SHP77 treated with DMSO at 0.1 percent for 48 hours (cell line): Measurements from ENCODE around the gene EDRF1.

Source experiments
- DNase-seq: peaks from one replicate; lab custom pipeline; 2025; lab: John Stamatoyannopoulos, UW

EDRF1 gene

GRCh38 chr10:125792342-125793300 is 73.1 kb downstream of the EDRF1 start:
- no peak for DNase-seq

GRCh38 chr10:125795128-125795527 is 75.6 kb downstream of the EDRF1 start:
- no peak for DNase-seq

- DNase-seq: no peak
Measured at GRCh38 chr10:125795637-125796190, 76.2 kb downstream of the EDRF1 start.

- DNase-seq: no peak
Measured at GRCh38 chr10:125797424-125797823, 77.9 kb downstream of the EDRF1 start.

- DNase-seq: no peak
Measured at GRCh38 chr10:125797994-125798662, 78.6 kb downstream of the EDRF1 start.

- no peak for DNase-seq
Measured at GRCh38 chr10:125799451-125800182, 80.1 kb downstream of the EDRF1 start.

GRCh38 chr10:125801574-125801973 is 82.1 kb downstream of the EDRF1 start:
- no peak for DNase-seq

- no peak for DNase-seq
Measured at GRCh38 chr10:125802131-125802530, 82.6 kb downstream of the EDRF1 start.

- DNase-seq: no peak
Measured at GRCh38 chr10:125802739-125803138, 83.2 kb downstream of the EDRF1 start.

GRCh38 chr10:125808047-125808446 is 88.5 kb downstream of the EDRF1 start:
- DNase-seq: no peak

- DNase-seq: no peak
Measured at GRCh38 chr10:125811251-125811650, 91.7 kb downstream of the EDRF1 start.

GRCh38 chr10:125812128-125812750 is 92.7 kb downstream of the EDRF1 start:
- DNase-seq: no peak
